Osteoblast (primary cell): ENCODE results near the gene FAR1. TPM values are rescaled to one million over a fixed set of nuclear protein-coding genes. Genes with fewer than 3 reads are reported as not detected.

Source experiments
- DNase-seq: peaks from one replicate; pipeline ENCODE4 v3.0.0; 2011; ENCODE audit warnings: low spot score, mixed read lengths; ENCODE audit not compliant: insufficient read length; ENCODE audit errors: missing footprints
- H2AFZ ChIP-seq: 2 replicates; pipeline ENCODE4 v1.6.0; 2011; ENCODE audit warnings: mild to moderate bottlenecking, low read length
- H3K27ac ChIP-seq: 2 replicates; pipeline ENCODE4 v1.5.1; 2011; ENCODE audit warnings: mild to moderate bottlenecking, low read depth, low read length, moderate library complexity
- H3K27me3 ChIP-seq: 2 replicates; pipeline ENCODE4 v1.6.0; 2012; ENCODE audit warnings: mild to moderate bottlenecking, control low read depth, inconsistent platforms, low read length, moderate library complexity; ENCODE audit not compliant: insufficient read depth
- H3K36me3 ChIP-seq: 2 replicates; pipeline ENCODE4 v1.5.1; 2011; ENCODE audit warnings: mild to moderate bottlenecking, low read length, control low read depth, moderate library complexity; ENCODE audit not compliant: insufficient read depth
- H3K4me1 ChIP-seq: 2 replicates; pipeline ENCODE4 v1.5.1; 2011; ENCODE audit warnings: mild to moderate bottlenecking, low read length, control low read depth, moderate library complexity; ENCODE audit not compliant: insufficient read depth
- H3K4me2 ChIP-seq: 2 replicates; pipeline ENCODE4 v1.6.0; 2011; ENCODE audit warnings: mild to moderate bottlenecking, low read length; ENCODE audit not compliant: insufficient read depth
- H3K4me3 ChIP-seq: fragments of 200-600 bp; sonication (generic); 3 replicates; pipeline ENCODE4 v1.5.1; 2012; ENCODE audit warnings: mild to moderate bottlenecking, low read length, inconsistent platforms; ENCODE audit not compliant: insufficient read depth
- H3K79me2 ChIP-seq: 2 replicates; pipeline ENCODE4 v1.6.0; 2012; ENCODE audit warnings: mild to moderate bottlenecking, low read length, control low read depth, inconsistent platforms; ENCODE audit not compliant: insufficient read depth
- H3K9me3 ChIP-seq: 2 replicates; pipeline ENCODE4 v1.5.1; 2011; ENCODE audit warnings: low read depth, low read length, control low read depth
- H4K20me1 ChIP-seq: 2 replicates; pipeline ENCODE4 v1.6.0; 2012; ENCODE audit warnings: mild to moderate bottlenecking, low read length, control low read depth; ENCODE audit not compliant: insufficient read depth
- CTCF ChIP-seq: IDR thresholded peaks from 2 replicates; pipeline ENCODE4 v1.5.1; 2011; ENCODE audit warnings: mild to moderate bottlenecking, low read depth, low read length, moderate library complexity; ENCODE audit errors: extremely low read depth
- total RNA-seq: library from RNA; depleted of rRNA; stranded (reverse); fragments of >200 nt; gene quantifications from 2 replicates; pipeline ENCODE4 v1.2.3, GENCODE V29; 2012

Gene FAR1
- total RNA-seq, 1 donor: 61.9 TPM

- no peaks in the 10 kb centered on the region for H3K27me3 ChIP-seq
- H4K20me1 ChIP-seq: no peaks in the 10 kb centered on the region
- no peak overlapping the region for H3K4me3 ChIP-seq
- no peaks in the 10 kb centered on the region for H3K36me3 ChIP-seq
- H3K79me2 ChIP-seq: no peaks in the 10 kb centered on the region
- no peaks in the 10 kb centered on the region for H3K4me1 ChIP-seq
- no peaks in the 10 kb centered on the region for H3K9me3 ChIP-seq
- H2AFZ ChIP-seq: no peak overlapping the region
- TF ChIP-seq CTCF: no peak
- no peak overlapping the region for H3K27ac ChIP-seq
- DNase-seq: no peak
- H3K4me2 ChIP-seq: no peak overlapping the region
Measured at GRCh38 chr11:13771151-13771550, 102.7 kb downstream of the FAR1 start.

- no peaks in the 10 kb centered on the region for H3K79me2 ChIP-seq
- H3K4me1 ChIP-seq: no peaks in the 10 kb centered on the region
- H3K27me3 ChIP-seq: no peaks in the 10 kb centered on the region
- H3K9me3 ChIP-seq: no peaks in the 10 kb centered on the region
- no peak overlapping the region for H3K27ac ChIP-seq
- no peak overlapping the region for H3K4me3 ChIP-seq
- peak; percentile 51 for TF ChIP-seq CTCF
- DNase-seq: peak; percentile 50
- no peaks in the 10 kb centered on the region for H4K20me1 ChIP-seq
- no peak overlapping the region for H2AFZ ChIP-seq
- no peak overlapping the region for H3K4me2 ChIP-seq
- no peaks in the 10 kb centered on the region for H3K36me3 ChIP-seq
Measured at GRCh38 chr11:13772223-13773046, 104.0 kb downstream of the FAR1 start.

GRCh38 chr11:13775471-13775870, 107.0 kb downstream of the FAR1 start:
- H3K36me3 ChIP-seq: no peaks in the 10 kb centered on the region
- no peak overlapping the region for H3K27ac ChIP-seq
- H3K4me1 ChIP-seq: no peaks in the 10 kb centered on the region
- H3K27me3 ChIP-seq: no peaks in the 10 kb centered on the region
- H3K9me3 ChIP-seq: no peaks in the 10 kb centered on the region
- no peak overlapping the region for H2AFZ ChIP-seq
- H3K4me3 ChIP-seq: no peak overlapping the region
- no peaks in the 10 kb centered on the region for H3K79me2 ChIP-seq
- H4K20me1 ChIP-seq: no peaks in the 10 kb centered on the region
- no peak for DNase-seq
- TF ChIP-seq CTCF: no peak
- H3K4me2 ChIP-seq: no peak overlapping the region

- Histone ChIP-seq H4K20me1 (no peaks in the 10 kb centered on the region), H3K9me3 (no peaks in the 10 kb centered on the region), H3K27me3 (no peaks in the 10 kb centered on the region), H2AFZ (no peak overlapping the region), H3K4me1 (no peaks in the 10 kb centered on the region), H3K79me2 (no peaks in the 10 kb centered on the region), H3K36me3 (no peaks in the 10 kb centered on the region), H3K4me2 (no peak overlapping the region), H3K4me3 (no peak overlapping the region), H3K27ac (no peak overlapping the region)
- no peak for DNase-seq
- peak; percentile 32 for TF ChIP-seq CTCF
Measured at GRCh38 chr11:13776134-13776815, 107.8 kb downstream of the FAR1 start.
